H1 (cell line): Measurements from ENCODE around the gene RASGRP3. TPM values are rescaled to one million over a fixed set of nuclear protein-coding genes. Genes with fewer than 3 reads are reported as not detected.

Experiments used
- CTCF ChIA-PET: fragments of 300-600 bp; sonication (Branson Sonifier 250); formaldehyde crosslinking; loops from one replicate; lab custom pipeline; 2021; ENCODE audit not compliant: partially characterized antibody; lab: Charles Lee
- POLR2A ChIA-PET: fragments of 300-600 bp; sonication (Branson Sonifier 250); formaldehyde crosslinking; loops from one replicate; lab custom pipeline; 2021; ENCODE audit warnings: inconsistent platforms; ENCODE audit not compliant: partially characterized antibody; lab: Charles Lee
- DNase-seq, 2 experiments: peaks; one replicate each; pipeline versions ENCODE4 v3.0.0 to v3.0.0-alpha.2; 2010 to 2022; ENCODE audit warnings: low spot score in 2 of 2, low read depth in 1 of 2, mixed read lengths in 1 of 2
- FAIRE-seq: peaks from 2 replicates; lab custom pipeline; 2011; peaks lifted over from hg19 to GRCh38; lab: Jason Lieb, UNC
- H2AFZ ChIP-seq: 2 replicates; pipeline ENCODE4 v1.8.1; 2012; ENCODE audit warnings: low read length, inconsistent platforms
- H2AK5ac ChIP-seq: 2 replicates; pipeline ENCODE4 v1.6.1; 2013; ENCODE audit warnings: low read depth, low read length
- H2BK120ac ChIP-seq: replicated peaks from 2 replicates; pipeline ENCODE3; 2013; ENCODE audit warnings: low read depth, low read length, inconsistent platforms
- H2BK12ac ChIP-seq: 2 replicates; pipeline ENCODE4 v1.6.1; 2013; ENCODE audit warnings: low read depth, low read length
- H2BK15ac ChIP-seq: 2 replicates; pipeline ENCODE4 v1.6.1; 2013; ENCODE audit warnings: low read length
- H2BK20ac ChIP-seq: 2 replicates; pipeline ENCODE4 v1.6.1; 2013; ENCODE audit warnings: low read length
- H2BK5ac ChIP-seq: 2 replicates; pipeline ENCODE4 v1.6.1; 2013; ENCODE audit warnings: low read depth, low read length
- H3K14ac ChIP-seq: 2 replicates; pipeline ENCODE4 v1.6.1; 2013; ENCODE audit warnings: inconsistent platforms; ENCODE audit not compliant: insufficient read length
- H3K18ac ChIP-seq: 2 replicates; pipeline ENCODE4 v1.6.1; 2013; ENCODE audit warnings: low read length; ENCODE audit errors: extremely low read depth
- H3K23ac ChIP-seq: 2 replicates; pipeline ENCODE4 v1.6.1; 2013; ENCODE audit warnings: inconsistent platforms; ENCODE audit not compliant: insufficient read length
- H3K23me2 ChIP-seq: 2 replicates; pipeline ENCODE4 v1.6.1; 2013; ENCODE audit warnings: low read depth, low read length
- H3K27ac ChIP-seq: 2 replicates; pipeline ENCODE4 v1.6.1; 2011; ENCODE audit warnings: low read depth, low read length, inconsistent platforms
- H3K27me3 ChIP-seq, 4 experiments: replicated peaks in 1 of 4; 1 replicate in 1 of 4; 2 replicates in 3 of 4; pipeline versions ENCODE4 v1.6.1 to v1.8.1; 2011 to 2013; ENCODE audit warnings: low read length in 3 of 4, mild to moderate bottlenecking in 3 of 4, inconsistent platforms in 2 of 4, mixed read lengths in 2 of 4, moderate library complexity in 1 of 4; ENCODE audit not compliant: control insufficient read depth in 3 of 4, insufficient read depth in 3 of 4; ENCODE audit errors: extremely low read depth in 1 of 4
- H3K36me3 ChIP-seq, 4 experiments: 2 replicates each; pipeline versions ENCODE4 v1.6.1 to v1.8.1; 2011 to 2013; ENCODE audit warnings: mild to moderate bottlenecking in 4 of 4, low read length in 3 of 4, moderate library complexity in 2 of 4, control low read depth in 1 of 4, inconsistent platforms in 1 of 4; ENCODE audit not compliant: insufficient read depth in 4 of 4, control insufficient read depth in 2 of 4
- H3K4ac ChIP-seq: replicated peaks from 2 replicates; pipeline ENCODE3; 2013; ENCODE audit warnings: low read length, low read depth, mixed read lengths, inconsistent platforms; ENCODE audit not compliant: insufficient read length
- H3K4me1 ChIP-seq, 4 experiments: replicated peaks in 1 of 4; 1 replicate in 1 of 4; 2 replicates in 3 of 4; pipeline versions ENCODE4 v1.6.1 to v1.8.1; 2011 to 2013; ENCODE audit warnings: low read length in 3 of 4, inconsistent platforms in 2 of 4, mixed read lengths in 1 of 4; ENCODE audit not compliant: insufficient read depth in 4 of 4, control insufficient read depth in 3 of 4
- H3K4me2 ChIP-seq, 2 experiments: 2 replicates each; pipeline versions ENCODE4 v1.6.1 to v1.8.1; 2011 to 2013; ENCODE audit warnings: low read depth in 2 of 2, low read length in 2 of 2, control low read depth in 1 of 2, inconsistent platforms in 1 of 2, mild to moderate bottlenecking in 1 of 2; ENCODE audit not compliant: insufficient read depth in 1 of 2
- H3K4me3 ChIP-seq, 4 experiments: fragments of 200-600, 300-600 bp in 1 of 4; sonication (generic), shearing (Covaris generic), sonication (Bioruptor Twin) in 1 of 4; 2 replicates each; pipeline versions ENCODE4 v1.5.1 to v1.8.1; 2011 to 2016; ENCODE audit warnings: low read length in 4 of 4, low read depth in 3 of 4, control low read depth in 2 of 4, inconsistent platforms in 2 of 4, mild to moderate bottlenecking in 2 of 4, mixed read lengths in 1 of 4, moderate library complexity in 1 of 4; ENCODE audit not compliant: insufficient read depth in 2 of 4; ENCODE audit errors: extremely low read depth in 1 of 4
- H3K56ac ChIP-seq: replicated peaks from 2 replicates; pipeline ENCODE3; 2013; ENCODE audit warnings: low read depth, mild to moderate bottlenecking, mixed read lengths, low read length, inconsistent platforms; ENCODE audit not compliant: insufficient read length
- H3K79me1 ChIP-seq: 2 replicates; pipeline ENCODE4 v1.6.1; 2013; ENCODE audit warnings: low read depth, low read length, control low read depth
- H3K79me2 ChIP-seq, 2 experiments: 2 replicates each; pipeline versions ENCODE4 v1.6.1 to v1.8.1; 2012 to 2013; ENCODE audit warnings: low read length in 2 of 2, mild to moderate bottlenecking in 2 of 2, inconsistent platforms in 1 of 2; ENCODE audit not compliant: insufficient read depth in 2 of 2, control insufficient read depth in 1 of 2
- H3K9ac ChIP-seq, 4 experiments: replicated peaks in 1 of 4; 1 replicate in 1 of 4; 2 replicates in 3 of 4; pipeline versions ENCODE4 v1.6.1 to v1.8.1; 2011 to 2013; ENCODE audit warnings: low read depth in 3 of 4, low read length in 3 of 4, control low read depth in 2 of 4, mild to moderate bottlenecking in 2 of 4, moderate library complexity in 2 of 4, inconsistent platforms in 1 of 4; ENCODE audit errors: extremely low read depth in 1 of 4
- H3K9me3 ChIP-seq, 2 experiments: 2 replicates each; pipeline versions ENCODE4 v1.6.1 to v1.8.1; 2012 to 2013; ENCODE audit warnings: mild to moderate bottlenecking in 2 of 2, moderate library complexity in 2 of 2, control low read depth in 1 of 2, inconsistent platforms in 1 of 2, low read depth in 1 of 2, low read length in 1 of 2, mixed read lengths in 1 of 2; ENCODE audit not compliant: insufficient read depth in 2 of 2
- H4K20me1 ChIP-seq, 2 experiments: replicated peaks in 1 of 2; 2 replicates each; pipeline versions ENCODE3 to v1.8.1; 2011 to 2013; ENCODE audit warnings: inconsistent platforms in 2 of 2, low read length in 2 of 2, mild to moderate bottlenecking in 1 of 2; ENCODE audit not compliant: insufficient read depth in 2 of 2, control insufficient read depth in 1 of 2
- H4K5ac ChIP-seq: 2 replicates; pipeline ENCODE4 v1.6.1; 2013; ENCODE audit warnings: low read length, low read depth, mixed read lengths, inconsistent platforms; ENCODE audit not compliant: insufficient read length
- H4K8ac ChIP-seq: 2 replicates; pipeline ENCODE4 v1.8.0; 2013; ENCODE audit warnings: mild to moderate bottlenecking, moderate library complexity, low read length, inconsistent platforms; ENCODE audit not compliant: insufficient read depth; ENCODE audit errors: extremely low read depth
- H4K91ac ChIP-seq: replicated peaks from 2 replicates; pipeline ENCODE3; 2013; ENCODE audit warnings: low read length, mixed read lengths, inconsistent platforms; ENCODE audit not compliant: insufficient read length
- ASH2L ChIP-seq: fragments of 200-600, 300-600 bp; sonication (generic); IDR thresholded peaks from one replicate; pipeline ENCODE4 v1.7.1; 2017; ENCODE audit warnings: low read length
- CBX8 ChIP-seq: fragments of 300-800, 300-1000 bp; sonication (generic); IDR thresholded peaks from 2 replicates; pipeline ENCODE4 v1.7.1; 2016; ENCODE audit warnings: low read depth, low read length, borderline replicate concordance
- EGR1 ChIP-seq: IDR thresholded peaks from 2 replicates; pipeline ENCODE4 v1.6.1; 2011; ENCODE audit warnings: low read depth, low read length, borderline replicate concordance
- EZH2 ChIP-seq: fragments of 200-600 bp; sonication (generic); IDR thresholded peaks from 2 replicates; pipeline ENCODE4 v1.7.1; 2012; ENCODE audit warnings: low read depth, mild to moderate bottlenecking, moderate library complexity, low read length, inconsistent platforms; ENCODE audit not compliant: severe bottlenecking
- JUND ChIP-seq: IDR thresholded peaks from 2 replicates; pipeline ENCODE4 v1.6.1; 2011; ENCODE audit warnings: mild to moderate bottlenecking, improper control_type of control experiment, low read length
- KDM1A ChIP-seq: fragments of 200-600, 300-600 bp; sonication (generic); IDR thresholded peaks from 2 replicates; pipeline ENCODE4 v1.7.1; 2016; ENCODE audit warnings: mild to moderate bottlenecking, low read length, borderline replicate concordance
- KDM4A ChIP-seq: IDR thresholded peaks from one replicate; pipeline ENCODE4 v1.7.1; 2012; ENCODE audit warnings: low read depth, mild to moderate bottlenecking, moderate library complexity, low read length, inconsistent platforms; ENCODE audit not compliant: severe bottlenecking
- KDM5A ChIP-seq: fragments of 200-600 bp; IDR thresholded peaks from 2 replicates; pipeline ENCODE4 v1.7.1; 2012; ENCODE audit warnings: mild to moderate bottlenecking, low read length, inconsistent platforms, mixed read lengths
- NRF1 ChIP-seq: IDR thresholded peaks from 2 replicates; pipeline ENCODE4 v1.6.1; 2011; ENCODE audit warnings: mild to moderate bottlenecking, low read depth, low read length, improper control_type of control experiment
- POLR2AphosphoS5 ChIP-seq: IDR thresholded peaks from 2 replicates; pipeline ENCODE4 v1.6.1; 2011; ENCODE audit warnings: low read depth, low read length
- RNF2 ChIP-seq: fragments of 200-900, 300-1000 bp; sonication (generic); IDR thresholded peaks from 2 replicates; pipeline ENCODE4 v1.7.1; 2016; ENCODE audit warnings: borderline replicate concordance, low read depth, mild to moderate bottlenecking, antibody characterized with exemption, low read length; ENCODE audit not compliant: poor library complexity, severe bottlenecking; ENCODE audit errors: missing control alignments
- SP2 ChIP-seq: IDR thresholded peaks from 2 replicates; pipeline ENCODE4 v1.6.1; 2012; ENCODE audit warnings: mild to moderate bottlenecking, low read length, inconsistent platforms
- SP4 ChIP-seq: IDR thresholded peaks from 2 replicates; pipeline ENCODE4 v1.6.1; 2012; ENCODE audit warnings: low read length, inconsistent platforms
- TBP ChIP-seq: IDR thresholded peaks from 2 replicates; pipeline ENCODE4 v1.6.1; 2011; ENCODE audit warnings: low read depth, low read length, improper control_type of control experiment
- WGBS, 2 experiments: shearing (Covaris generic) in 1 of 2; methylation state at CpG; one replicate each; pipeline versions ENCODE4 v1.1.6 to v1.1.7; 2013 to 2015; ENCODE audit warnings: low lambda C conversion rate in 2 of 2, mixed read lengths in 2 of 2, inconsistent platforms in 1 of 2, low coverage in 1 of 2, missing lambda C conversion rate in 1 of 2; ENCODE audit not compliant: insufficient replicate concordance in 2 of 2, insufficient coverage in 1 of 2, insufficient read length in 1 of 2; ENCODE audit errors: extremely low coverage in 1 of 2, missing lambda C conversion rate in 1 of 2; 5-methylcytosine and 5-hydroxymethylcytosine counted together
- polyA plus RNA-seq, 7 experiments: library from polyadenylated mRNA; depleted of rRNA in 3 of 7; stranded (reverse) in 5 of 7; unstranded in 2 of 7; fragments of >200 nt in 5 of 7; fragments of 200-250 nt in 2 of 7; gene quantifications; 1 replicate in 5 of 7; 2 replicates in 1 of 7; 4 replicates in 1 of 7; pipeline versions ENCODE4 v1.2.1 to v1.2.3, GENCODE V29; 2011 to 2013; ENCODE audit warnings: missing spikeins in 2 of 7, mixed read lengths in 2 of 7
- total RNA-seq: library from RNA; stranded (reverse); fragmentation: NEBNext Ultra II Directional; extraction: Animal tissue kit (Norgen Biotek cat#: 25700); gene quantifications from 2 replicates; pipeline ENCODE4 v1.2.1, GENCODE V29; 2021
- TF ChIP-seq, protein P1 (sequence below): IDR thresholded peaks from 2 replicates; pipeline ENCODE4 v1.6.1; 2012; ENCODE audit warnings: inconsistent platforms

RASGRP3 gene
- total and polyA plus RNA-seq, 2 of the 8 experiments (the other 6 are each of a cell fraction or from before 2014, with no cell fraction given), result 0.06 TPM; not detected in 1

GRCh38 chr2:33482518-33482917 lies 6.1 kb downstream of the RASGRP3 start:
- FAIRE-seq (no peak), DNase-seq (no peak)
- Histone ChIP-seq H2BK15ac (no peak overlapping the region), H4K20me1 (no peaks in the 10 kb centered on the region), H3K23me2 (no peaks in the 10 kb centered on the region), H3K4me1 (no peaks in the 10 kb centered on the region), H3K9me3 (peaks cover 3 to 8% of the 10 kb centered on the region in 2 experiments; a peak in 3 of 4 replicates), H3K36me3 (no peaks in the 10 kb centered on the region), H4K5ac (no peak overlapping the region), H3K18ac (no peak overlapping the region), H3K56ac (no peak overlapping the region), H2AFZ (no peak overlapping the region), H2BK12ac (no peak overlapping the region), H3K79me1 (no peaks in the 10 kb centered on the region), H3K14ac (no peak overlapping the region), H2BK5ac (no peak overlapping the region), H3K79me2 (no peaks in the 10 kb centered on the region), H4K8ac (no peak overlapping the region), H2BK20ac (no peak overlapping the region), H3K27ac (no peak overlapping the region), H3K27me3 (no peaks in the 10 kb centered on the region), H3K4me3 (no peak overlapping the region), H3K4ac (no peak overlapping the region), H4K91ac (no peak overlapping the region), H3K4me2 (no peak overlapping the region), H2BK120ac (no peak overlapping the region), H3K9ac (no peak overlapping the region), H2AK5ac (no peak overlapping the region), H3K23ac (no peak overlapping the region)
- ChIA-PET CTCF (interaction anchor here (0.8 kb wide), 1 partner anchor 16 kb away, joined by 4 read pairs; no protein-coding TSS in a partner anchor), POLR2A (no interaction called here)
- WGBS, 2 experiments, result 89% methylated on average over 2 of the region's 2 CpGs; no CpG with 5 or more reads in 1 of the 2 experiments
- no peak for TF ChIP-seq SP2
- TF ChIP-seq NRF1, result no peak
- no peak for TF ChIP-seq EZH2
- no peak for TF ChIP-seq KDM1A
- no peak for TF ChIP-seq ASH2L
- TF ChIP-seq JUND, result no peak
- no peak for TF ChIP-seq SP4
- no peak for TF ChIP-seq RNF2
- TF ChIP-seq CBX8, result no peak
- no peak for TF ChIP-seq KDM5A
- TF ChIP-seq, protein P1, sequence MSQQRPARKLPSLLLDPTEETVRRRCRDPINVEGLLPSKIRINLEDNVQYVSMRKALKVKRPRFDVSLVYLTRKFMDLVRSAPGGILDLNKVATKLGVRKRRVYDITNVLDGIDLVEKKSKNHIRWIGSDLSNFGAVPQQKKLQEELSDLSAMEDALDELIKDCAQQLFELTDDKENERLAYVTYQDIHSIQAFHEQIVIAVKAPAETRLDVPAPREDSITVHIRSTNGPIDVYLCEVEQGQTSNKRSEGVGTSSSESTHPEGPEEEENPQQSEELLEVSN, result no peak
- no peak for TF ChIP-seq EGR1
- no peak for TF ChIP-seq KDM4A
- TF ChIP-seq POLR2AphosphoS5, result no peak
- no peak for TF ChIP-seq TBP
